HepG2 (cell line): ENCODE results near the gene GLDN. TPM values are rescaled to one million over a fixed set of nuclear protein-coding genes. Genes with fewer than 3 reads are reported as not detected.

Experiments
- ATF7-NPFF ChIP-seq: sonication (generic); formaldehyde crosslinking; IDR thresholded peaks from 2 replicates; pipeline ENCODE4 v1.8.1; 2023; ENCODE audit warnings: mild to moderate bottlenecking, low read depth, missing genetic modification reagents, moderate library complexity
- CBFB ChIP-seq: sonication (generic); formaldehyde crosslinking; IDR thresholded peaks from 2 replicates; pipeline ENCODE4 v1.4.0; 2020; ENCODE audit warnings: missing genetic modification reagents
- CREBL2 ChIP-seq: sonication (generic); formaldehyde crosslinking; IDR thresholded peaks from 2 replicates; pipeline ENCODE4 v1.8.1; 2023; ENCODE audit warnings: missing genetic modification reagents, mild to moderate bottlenecking, borderline replicate concordance
- DRAP1 ChIP-seq: IDR thresholded peaks from 2 replicates; pipeline ENCODE4 v1.6.1; 2016; ENCODE audit warnings: missing genetic modification reagents, missing compliant biosample characterization
- HOMEZ ChIP-seq: IDR thresholded peaks from 2 replicates; pipeline ENCODE4 v1.6.1; 2016; ENCODE audit warnings: low read depth
- JARID2 ChIP-seq: sonication (generic); formaldehyde crosslinking; IDR thresholded peaks from 2 replicates; pipeline ENCODE4 v1.8.1; 2023; ENCODE audit warnings: missing genetic modification reagents, inconsistent platforms; ENCODE audit not compliant: insufficient replicate concordance
- KLF15 ChIP-seq: sonication (generic); formaldehyde crosslinking; IDR thresholded peaks from 2 replicates; pipeline ENCODE4 v1.8.1; 2023; ENCODE audit warnings: borderline replicate concordance, mild to moderate bottlenecking, inconsistent platforms, missing genetic modification reagents, mixed read lengths
- NCOR1 ChIP-seq: fragments of 200-600 bp; sonication (generic); IDR thresholded peaks from 2 replicates; pipeline ENCODE4 v1.7.0; 2017; ENCODE audit warnings: antibody characterized with exemption, low read length, borderline replicate concordance
- PRMT3 ChIP-seq: sonication (generic); formaldehyde crosslinking; IDR thresholded peaks from 2 replicates; pipeline ENCODE4 v1.8.1; 2022; ENCODE audit warnings: low read depth, mild to moderate bottlenecking, moderate library complexity, missing genetic modification reagents, borderline replicate concordance
- SMARCE1 ChIP-seq: fragments of 450-650 bp; IDR thresholded peaks from 2 replicates; pipeline ENCODE4 v1.6.1; 2017; ENCODE audit warnings: borderline replicate concordance
- SP2 ChIP-seq: sonication (generic); formaldehyde crosslinking; IDR thresholded peaks from 2 replicates; pipeline ENCODE4 v1.5.1; 2020; ENCODE audit warnings: mild to moderate bottlenecking, missing genetic modification reagents
- SP5 ChIP-seq: IDR thresholded peaks from 2 replicates; pipeline ENCODE4 v1.6.1; 2016; ENCODE audit warnings: low read depth, borderline replicate concordance
- SYNCRIP ChIP-seq: fragments of 200-400 bp; formaldehyde crosslinking; IDR thresholded peaks from 2 replicates; pipeline ENCODE4 v1.6.1; 2018; ENCODE audit warnings: mild to moderate bottlenecking, low read depth, low read length; ENCODE audit not compliant: insufficient read depth
- TBX2 ChIP-seq: sonication (generic); formaldehyde crosslinking; IDR thresholded peaks from 2 replicates; pipeline ENCODE4 v1.5.0; 2020; ENCODE audit warnings: missing genetic modification reagents, mild to moderate bottlenecking, borderline replicate concordance
- TCF7 ChIP-seq: sonication (generic); IDR thresholded peaks from 2 replicates; pipeline ENCODE4 v1.6.1; 2016; ENCODE audit warnings: antibody characterized with exemption, low read depth
- ZBTB3 ChIP-seq: sonication (generic); formaldehyde crosslinking; IDR thresholded peaks from 2 replicates; pipeline ENCODE4 v1.4.0; 2020; ENCODE audit warnings: low read depth, mild to moderate bottlenecking, moderate library complexity, missing genetic modification reagents, borderline replicate concordance
- ZFP90 ChIP-seq: sonication (generic); formaldehyde crosslinking; IDR thresholded peaks from 2 replicates; pipeline ENCODE4 v1.8.0; 2022; ENCODE audit warnings: missing genetic modification reagents, mild to moderate bottlenecking, inconsistent platforms, borderline replicate concordance
- ZNF235 ChIP-seq: sonication (generic); formaldehyde crosslinking; IDR thresholded peaks from 2 replicates; pipeline ENCODE4 v1.8.1; 2023; ENCODE audit warnings: mild to moderate bottlenecking, missing genetic modification reagents, borderline replicate concordance
- ZNF33B ChIP-seq: sonication (generic); formaldehyde crosslinking; IDR thresholded peaks from 2 replicates; pipeline ENCODE4 v1.5.1; 2020; ENCODE audit warnings: mild to moderate bottlenecking, missing genetic modification reagents
- ZNF430 ChIP-seq: sonication (generic); formaldehyde crosslinking; IDR thresholded peaks from 2 replicates; pipeline ENCODE4 v1.9.0; 2021; ENCODE audit warnings: mild to moderate bottlenecking, missing genetic modification reagents
- ZNF484 ChIP-seq: sonication (generic); formaldehyde crosslinking; IDR thresholded peaks from 2 replicates; pipeline ENCODE4 v1.5.1; 2020; ENCODE audit warnings: mild to moderate bottlenecking, low read depth, missing genetic modification reagents, borderline replicate concordance
- ZNF614 ChIP-seq: IDR thresholded peaks from 2 replicates; pipeline ENCODE4 v1.6.1; 2018; ENCODE audit warnings: missing biosample characterization, missing genetic modification reagents, inconsistent platforms, borderline replicate concordance
- ZNF619 ChIP-seq: sonication (generic); formaldehyde crosslinking; IDR thresholded peaks from 2 replicates; pipeline ENCODE4 v1.4.0; 2020; ENCODE audit warnings: mild to moderate bottlenecking, missing genetic modification reagents
- ZNF772 ChIP-seq: sonication (generic); formaldehyde crosslinking; IDR thresholded peaks from 2 replicates; pipeline ENCODE4 v1.5.0; 2020; ENCODE audit warnings: mild to moderate bottlenecking, missing genetic modification reagents
- polyA plus RNA-seq, 8 experiments: library from polyadenylated mRNA; depleted of rRNA in 3 of 8; stranded (reverse) in 7 of 8; unstranded in 1 of 8; fragments of >200 nt; fragmentation: Illumina TruSeq in 4 of 8; extraction: Trizol in 4 of 8; gene quantifications; 2 replicates each; pipeline versions ENCODE4 v1.2.1 to v1.2.3, GENCODE V29; 2011 to 2016; ENCODE audit warnings: low read depth in 4 of 8, missing spikeins in 1 of 8, mixed read lengths in 1 of 8; ENCODE audit not compliant: insufficient read depth in 1 of 8
- total RNA-seq, 5 experiments: library from RNA; depleted of rRNA; stranded (reverse); fragments of >200 nt; fragmentation: Illumina TruSeq; extraction: Trizol; gene quantifications; 2 replicates each; pipeline ENCODE4 v1.2.3, GENCODE V29; 2016; ENCODE audit warnings: low read depth in 1 of 5
- TF ChIP-seq, protein P1 (sequence below): IDR thresholded peaks from 2 replicates; pipeline ENCODE4 v1.6.1; 2016
- TF ChIP-seq, protein P2 (sequence below): sonication (generic); formaldehyde crosslinking; IDR thresholded peaks from 2 replicates; pipeline ENCODE4 v1.4.0; 2020; ENCODE audit warnings: missing genetic modification reagents

GLDN gene
- total and polyA plus RNA-seq, 2 of the 13 experiments (the other 11 are each of a cell fraction or from before 2014, with no cell fraction given): 0.86 to 1.0 TPM

GRCh38 chr15:51318382-51319150 is 22.9 kb upstream of the GLDN start (continued):
- TF ChIP-seq, protein P1, sequence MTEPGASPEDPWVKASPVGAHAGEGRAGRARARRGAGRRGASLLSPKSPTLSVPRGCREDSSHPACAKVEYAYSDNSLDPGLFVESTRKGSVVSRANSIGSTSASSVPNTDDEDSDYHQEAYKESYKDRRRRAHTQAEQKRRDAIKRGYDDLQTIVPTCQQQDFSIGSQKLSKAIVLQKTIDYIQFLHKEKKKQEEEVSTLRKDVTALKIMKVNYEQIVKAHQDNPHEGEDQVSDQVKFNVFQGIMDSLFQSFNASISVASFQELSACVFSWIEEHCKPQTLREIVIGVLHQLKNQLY (CRISPR knock-in tag): peak; percentile 40; the same call in 1 of the 2 replicates
- TF ChIP-seq ZNF484 (CRISPR knock-in tag): no peak
- no peak for TF ChIP-seq PRMT3
- TF ChIP-seq ZNF430: 0 out of 2 replicates have a peak, but pooled peaks have one; percentile 39
- TF ChIP-seq ZNF772 (CRISPR knock-in tag): no peak
- TF ChIP-seq SYNCRIP: no peak
- TF ChIP-seq ZFP90: 0 out of 2 replicates have a peak, but pooled peaks have one; percentile 50
- no peak for TF ChIP-seq CREBL2 (CRISPR knock-in tag)
- TF ChIP-seq JARID2: no peak
- TF ChIP-seq TCF7: no peak
- peak; percentile 68; the same call in 1 of the 2 replicates for TF ChIP-seq TBX2 (CRISPR knock-in tag)
- TF ChIP-seq ZBTB3 (CRISPR knock-in tag): no peak
- TF ChIP-seq SP2: no peak
- TF ChIP-seq ZNF619 (CRISPR knock-in tag): no peak
- no peak for TF ChIP-seq KLF15
- no peak for TF ChIP-seq ZNF235
- peak; percentile 49 for TF ChIP-seq DRAP1 (CRISPR knock-in tag)
- TF ChIP-seq HOMEZ: peak; percentile 68
- peak; percentile 33; the same call in 1 of the 2 replicates for TF ChIP-seq ZNF614 (CRISPR knock-in tag)
- TF ChIP-seq ZNF33B: no peak
- TF ChIP-seq, protein P2, sequence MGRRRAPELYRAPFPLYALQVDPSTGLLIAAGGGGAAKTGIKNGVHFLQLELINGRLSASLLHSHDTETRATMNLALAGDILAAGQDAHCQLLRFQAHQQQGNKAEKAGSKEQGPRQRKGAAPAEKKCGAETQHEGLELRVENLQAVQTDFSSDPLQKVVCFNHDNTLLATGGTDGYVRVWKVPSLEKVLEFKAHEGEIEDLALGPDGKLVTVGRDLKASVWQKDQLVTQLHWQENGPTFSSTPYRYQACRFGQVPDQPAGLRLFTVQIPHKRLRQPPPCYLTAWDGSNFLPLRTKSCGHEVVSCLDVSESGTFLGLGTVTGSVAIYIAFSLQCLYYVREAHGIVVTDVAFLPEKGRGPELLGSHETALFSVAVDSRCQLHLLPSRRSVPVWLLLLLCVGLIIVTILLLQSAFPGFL: no peak
- no peak for TF ChIP-seq SMARCE1
- no peak for TF ChIP-seq ATF7-NPFF
- peak; percentile 86 for TF ChIP-seq NCOR1
- TF ChIP-seq SP5 (CRISPR knock-in tag): peak; percentile 58; the same call in 1 of the 2 replicates
- TF ChIP-seq CBFB (CRISPR knock-in tag): no peak
